SKM-1 treated with dmso at 0.1 percent for 144 hours (cell line): ENCODE data around the gene KRTAP10-4.
"Not testable (repeated sequence)": the region's sequence is repeated elsewhere in the genome, so short reads cannot be mapped to it uniquely, and the experiment has no call there.

ENCODE experiments used
- DNase-seq: peaks from one replicate; lab custom pipeline; 2025; ENCODE audit not compliant: unreplicated experiment; lab: John Stamatoyannopoulos, UW

The KRTAP10-4 gene

GRCh38 chr21:44573630-44574456 lies at the start of gene KRTAP10-4:
TSS of gene KRTAP10-4 (plus strand) at chr21:44573729. CDS start at chr21:44573759, 30 bp downstream.
- DNase-seq, result not testable (repeated sequence)

GRCh38 chr21:44524414-44525371 lies 48.8 kb upstream of the KRTAP10-4 start:
- DNase-seq, result no peak

- no peak for DNase-seq
These were observed 48.0 kb upstream of the KRTAP10-4 start for GRCh38 chr21:44525391-44526095.

- no peak for DNase-seq
These were observed 47.2 kb upstream of the KRTAP10-4 start for GRCh38 chr21:44526096-44526997.

GRCh38 chr21:44527156-44527982 lies 46.2 kb upstream of the KRTAP10-4 start:
- DNase-seq, result no peak

DNA sequence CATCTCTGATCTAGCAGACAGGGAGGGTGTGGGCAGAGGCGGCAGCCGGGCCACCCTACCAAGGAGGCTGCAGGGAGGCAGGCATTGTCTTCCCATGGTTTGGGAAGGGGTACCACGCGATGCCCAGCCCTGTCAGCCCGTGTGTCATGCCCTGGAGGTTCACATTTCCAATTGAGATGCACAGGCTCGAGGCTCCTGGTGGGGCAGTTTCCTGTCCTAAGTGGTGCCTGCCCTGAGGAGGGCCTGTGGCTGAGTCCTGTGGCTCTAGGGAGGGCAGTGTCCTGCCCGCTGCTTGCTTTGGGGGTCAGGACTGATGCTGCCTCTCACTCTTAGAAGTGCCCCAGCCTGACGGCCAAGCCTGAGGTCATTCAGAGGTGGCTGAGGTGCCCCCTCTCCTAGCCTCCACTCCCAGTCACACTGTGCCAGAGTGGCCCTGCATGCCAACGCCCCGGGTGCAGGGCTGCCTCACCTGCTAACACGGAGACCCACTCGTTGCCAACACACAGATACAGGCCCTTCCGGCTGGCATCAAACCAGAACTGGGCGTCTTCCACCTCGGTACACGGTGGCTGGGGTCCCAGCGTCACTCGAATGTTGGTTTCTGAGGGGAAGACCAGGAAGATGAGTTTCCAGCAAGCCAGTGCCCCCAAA lies 45.4 kb upstream of the KRTAP10-4 start:
- DNase-seq, result no peak

DNA sequence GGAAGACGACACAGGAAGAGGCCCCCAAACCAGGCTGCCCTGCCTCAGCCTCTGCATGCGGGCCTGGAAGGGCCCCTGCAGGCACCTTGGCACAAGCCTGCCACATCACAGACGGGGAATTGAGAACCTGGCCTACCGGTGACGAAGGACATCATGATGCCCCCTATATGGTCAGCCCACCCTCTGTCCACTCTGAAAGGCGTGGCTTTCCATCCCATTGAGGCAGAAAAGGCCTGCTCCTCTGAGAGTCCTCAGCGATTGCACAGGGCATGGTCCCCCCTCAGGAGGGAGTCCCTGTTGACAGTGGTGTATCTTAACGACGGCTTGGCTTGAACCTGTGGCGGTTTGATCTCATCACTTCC lies 44.9 kb upstream of the KRTAP10-4 start:
- no peak for DNase-seq

DNA sequence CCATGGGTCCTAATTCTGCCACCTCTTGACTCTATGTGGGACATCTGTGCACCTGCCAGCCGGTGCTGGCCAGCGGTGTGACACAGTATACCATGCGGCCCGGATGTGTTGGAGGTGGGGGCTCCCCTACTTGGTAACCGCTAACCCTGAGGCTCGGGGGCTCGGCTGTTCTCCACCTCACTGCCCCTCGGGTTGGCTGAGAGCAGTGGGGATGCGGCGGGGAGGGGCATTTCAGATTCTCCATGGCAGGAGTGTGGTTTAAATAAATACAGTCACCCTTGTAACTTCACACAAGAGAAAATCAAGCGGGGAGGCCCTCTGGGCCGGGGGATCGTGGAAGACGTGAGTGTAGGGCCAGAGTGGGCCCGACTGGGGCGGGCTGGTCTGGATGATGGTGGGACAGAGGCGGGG lies 44.5 kb upstream of the KRTAP10-4 start:
- no peak for DNase-seq

DNA sequence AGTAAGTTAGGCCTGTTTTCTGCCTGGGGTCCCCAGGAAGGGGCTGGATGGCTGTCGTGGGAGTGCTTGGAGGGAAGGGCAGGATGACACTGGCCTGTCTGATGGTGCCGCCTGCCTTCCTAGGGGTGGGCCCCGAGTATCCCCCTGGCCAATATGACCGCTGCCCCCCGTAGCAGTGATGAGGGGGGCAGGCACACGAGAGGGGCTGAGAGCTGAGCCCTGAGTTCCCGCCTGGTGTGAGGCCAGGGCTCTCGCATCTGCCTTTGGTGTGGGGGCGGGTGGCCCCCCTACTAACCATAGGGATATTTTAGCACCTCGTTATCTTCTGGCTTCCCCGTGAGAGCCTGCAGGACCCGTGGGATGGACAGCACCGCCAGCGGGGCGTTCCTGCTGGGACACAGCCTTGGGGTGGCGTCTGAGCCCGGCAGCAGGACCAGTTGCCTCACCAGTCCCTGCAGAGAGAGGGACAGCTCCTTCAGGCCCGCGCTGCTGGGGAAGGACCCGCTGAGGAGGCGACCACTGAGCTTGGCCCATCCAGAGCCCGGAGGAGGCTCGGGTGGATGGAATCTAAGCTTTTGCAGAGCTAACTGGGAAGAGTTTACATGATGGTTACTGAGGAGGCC lies 43.9 kb upstream of the KRTAP10-4 start:
- DNase-seq, result no peak

DNA sequence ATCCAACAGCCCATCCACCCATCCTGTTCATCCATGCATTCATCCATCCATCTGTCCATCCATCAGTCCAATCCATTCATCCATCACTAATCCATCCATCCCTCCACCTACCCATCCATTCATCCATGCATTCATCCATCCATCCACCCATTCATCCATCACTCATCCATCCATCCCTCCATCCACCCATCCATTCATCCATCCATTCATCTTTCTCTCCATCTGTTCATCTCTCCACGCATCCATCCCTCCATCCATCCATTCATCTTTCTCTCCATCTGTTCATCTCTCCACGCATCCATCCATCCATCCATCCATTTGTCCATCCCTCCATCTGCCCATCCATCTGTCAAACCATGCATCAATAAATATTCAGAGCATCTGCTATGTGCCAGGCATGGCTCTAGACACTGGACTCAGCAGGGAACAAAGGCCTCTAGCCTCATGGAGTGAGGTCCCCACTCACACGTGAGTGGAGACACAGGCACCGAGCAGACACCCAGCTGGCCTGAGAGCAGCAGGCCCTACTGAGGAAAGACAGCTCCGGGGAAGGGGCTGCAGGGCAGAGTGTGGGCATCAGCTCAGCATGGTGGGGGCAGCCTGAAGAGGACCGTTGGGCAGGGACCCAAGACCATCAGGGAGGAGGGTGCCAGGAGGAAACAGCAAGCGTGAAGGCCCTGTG lies 43.2 kb upstream of the KRTAP10-4 start:
- DNase-seq, result no peak

DNA sequence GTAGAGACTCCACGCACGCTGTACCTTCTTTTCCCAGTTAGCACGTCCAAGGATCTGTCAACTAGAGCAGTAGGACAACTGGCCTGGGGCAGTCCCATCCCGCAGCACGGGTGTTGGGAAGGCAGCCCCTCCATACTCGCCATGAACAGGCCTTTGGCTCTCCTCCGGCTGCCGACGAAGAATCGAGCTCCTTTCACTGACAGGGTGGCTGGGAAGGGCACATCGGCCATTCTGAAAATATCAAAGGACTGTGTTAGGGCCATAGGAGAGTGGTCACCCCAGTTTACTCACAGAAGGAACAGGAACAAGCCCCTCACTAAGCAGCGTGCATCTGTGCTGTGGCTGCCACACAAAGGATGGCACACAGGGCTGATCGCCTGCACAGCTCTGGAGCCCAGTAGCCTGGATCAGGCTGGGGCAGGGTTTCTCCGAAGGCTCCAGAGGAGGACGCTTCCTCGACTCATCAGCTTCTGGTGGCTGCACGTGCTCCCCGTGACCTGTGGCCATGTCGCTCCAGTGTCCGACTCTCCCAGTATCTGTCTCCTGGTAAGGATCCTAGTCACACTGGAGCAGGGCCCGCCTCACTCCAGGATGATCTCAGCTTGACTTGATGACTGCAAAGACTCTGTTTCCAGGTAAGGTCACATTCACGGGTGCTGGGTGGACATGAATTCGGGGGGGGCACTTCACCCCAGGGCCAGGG lies 42.5 kb upstream of the KRTAP10-4 start:
- no peak for DNase-seq

GRCh38 chr21:44531606-44532564 lies 41.6 kb upstream of the KRTAP10-4 start:
- DNase-seq, result no peak

DNA sequence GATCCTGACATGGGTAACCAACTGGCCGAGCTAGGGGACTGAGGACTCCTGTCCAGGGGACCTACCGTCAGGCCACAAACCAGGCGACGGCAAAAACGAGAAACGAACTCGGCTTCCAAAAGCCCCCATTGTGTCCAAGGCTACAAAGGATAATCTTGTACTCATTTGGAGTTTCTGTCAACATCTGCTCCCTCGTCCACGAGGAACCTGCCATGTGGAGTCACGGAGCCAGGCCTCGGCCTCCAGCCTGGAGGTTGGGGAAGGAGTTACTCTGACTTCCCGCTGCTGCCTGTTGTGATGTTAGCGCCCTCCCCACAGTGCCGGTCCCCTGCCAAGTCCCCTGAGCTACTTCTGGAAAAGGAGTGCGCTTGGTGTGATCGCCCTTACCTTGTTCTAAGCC lies 40.8 kb upstream of the KRTAP10-4 start:
- no peak for DNase-seq

DNA sequence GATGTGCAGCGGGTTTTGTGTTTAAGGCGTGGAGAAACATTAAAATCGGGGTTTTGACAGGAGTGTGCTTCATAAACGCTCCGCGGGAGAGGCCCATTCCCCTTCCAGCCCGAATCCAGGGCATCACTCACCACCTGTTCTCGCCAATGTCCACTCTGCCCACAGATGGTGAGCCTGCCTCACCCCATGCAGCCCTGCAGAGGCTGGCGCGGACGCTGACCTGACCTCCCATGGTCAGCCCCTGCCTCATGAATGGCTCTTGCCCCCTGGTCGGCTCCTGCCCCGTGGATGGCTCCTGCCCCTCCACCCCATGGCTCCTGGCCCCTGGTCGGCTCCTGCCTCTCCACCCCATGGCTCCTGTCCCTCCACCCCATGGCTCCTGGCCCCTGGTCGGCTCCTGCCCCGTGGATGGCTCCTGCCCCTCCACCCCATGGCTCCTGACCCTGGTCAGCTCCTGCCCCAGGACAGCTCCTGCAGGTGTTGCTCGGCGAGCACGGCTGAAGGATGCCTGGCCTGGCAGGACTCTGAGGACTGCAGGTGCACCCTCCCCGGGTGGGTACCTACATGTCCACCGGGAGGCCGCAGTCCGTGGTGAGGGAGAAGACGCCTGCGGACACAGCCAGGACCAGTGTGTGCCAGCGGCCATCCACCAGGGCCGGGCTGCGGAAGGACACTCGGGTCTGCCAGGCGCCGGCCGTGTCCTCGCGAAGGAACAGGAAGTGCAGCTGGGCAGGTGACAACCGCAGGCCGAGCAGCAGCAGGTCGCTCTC lies 40.2 kb upstream of the KRTAP10-4 start:
- DNase-seq, result no peak

- no peak for DNase-seq
These were observed 39.5 kb upstream of the KRTAP10-4 start for GRCh38 chr21:44533891-44534627.
